Head of caudate nucleus (tissue), 42 donors: ENCODE measurements around the gene ALDH16A1.
"Not testable (repeated sequence)": the region's sequence is repeated elsewhere in the genome, so short reads cannot be mapped to it uniquely, and the experiment has no call there.

Experiments
- DNase-seq, 42 donors: peaks; one replicate each; pipeline versions ENCODE4 v3.0.0 to v3.0.0-alpha.2; 2020 to 2021; ENCODE audit warnings: mixed read lengths in 7 of 42
- intact Hi-C: fragments of 100-400 bp; cut with DNase I; formaldehyde crosslinking; loops from one replicate; pipeline ENCODE4 v1.15.0; 2022

The ALDH16A1 gene

GRCh38 chr19:49436381-49437017, 16.5 kb upstream of the ALDH16A1 start:
- intact Hi-C loops: no loop called here
- no peak for DNase-seq

- DNase-seq: no peak
- intact Hi-C loops: no loop called here
Measured at GRCh38 chr19:49437231-49437630, 15.8 kb upstream of the ALDH16A1 start.

- no peak for DNase-seq
- intact Hi-C loops: no loop called here
Measured at GRCh38 chr19:49438261-49438660, 14.8 kb upstream of the ALDH16A1 start.

GRCh38 chr19:49439836-49440235, 13.2 kb upstream of the ALDH16A1 start:
- intact Hi-C loops: loop anchor here (5.0 to 10.0 kb wide), 2 partner anchors 48 to 215 kb away; no protein-coding TSS in a partner anchor
- DNase-seq: no peak

GRCh38 chr19:49440439-49441209, 12.4 kb upstream of the ALDH16A1 start:
- DNase-seq: no peak
- intact Hi-C loops: loop anchor here (5.0 to 10.0 kb wide), 2 partner anchors 48 to 216 kb away; no protein-coding TSS in a partner anchor

GRCh38 chr19:49441210-49441959, 11.6 kb upstream of the ALDH16A1 start, which contains the start of gene SLC17A7:
Gene SLC17A7 (minus strand): TSS chr19:49441527. CDS start chr19:49441379, 148 bp downstream.
- no peak for DNase-seq
- intact Hi-C loops: loop anchor here (5.0 to 10.0 kb wide), 2 partner anchors 49 to 217 kb away; no protein-coding TSS in a partner anchor

GRCh38 chr19:49441960-49442350, 11.1 kb upstream of the ALDH16A1 start:
- intact Hi-C loops: loop anchor here (5.0 to 10.0 kb wide), 2 partner anchors 50 to 217 kb away; no protein-coding TSS in a partner anchor
- no peak for DNase-seq

- no peak for DNase-seq
- intact Hi-C loops: loop anchor here (5.0 to 10.0 kb wide), 2 partner anchors 50 to 218 kb away; no protein-coding TSS in a partner anchor
Measured at GRCh38 chr19:49442354-49442753, 10.7 kb upstream of the ALDH16A1 start.

GRCh38 chr19:49442771-49443365, 10.2 kb upstream of the ALDH16A1 start:
- intact Hi-C loops: loop anchor here (5.0 to 10.0 kb wide), 2 partner anchors 51 to 218 kb away; no protein-coding TSS in a partner anchor
- peak in 38 of 42 donors; percentile 8 to 70 (median 32) for DNase-seq

GRCh38 chr19:49443366-49444099, 9.5 kb upstream of the ALDH16A1 start:
- intact Hi-C loops: loop anchor here (5.0 to 10.0 kb wide), 2 partner anchors 51 to 219 kb away; no protein-coding TSS in a partner anchor
- peak; percentile 90 to 98 (median 95) for DNase-seq

GRCh38 chr19:49444100-49444700, 8.8 kb upstream of the ALDH16A1 start:
- intact Hi-C loops: loop anchor here (5.0 to 10.0 kb wide), 2 partner anchors 52 to 219 kb away; no protein-coding TSS in a partner anchor
- not testable (repeated sequence) for DNase-seq

GRCh38 chr19:49445997-49446396, 7.0 kb upstream of the ALDH16A1 start:
- DNase-seq: no peak
- intact Hi-C loops: loop anchor here (10.0 kb wide), 1 partner anchor 221 kb away; no protein-coding TSS in a partner anchor

GRCh38 chr19:49447485-49448431, 5.3 kb upstream of the ALDH16A1 start:
- DNase-seq: peak in 1 of 42 donors; percentile 9
- intact Hi-C loops: loop anchor here (10.0 kb wide), 1 partner anchor 223 kb away; no protein-coding TSS in a partner anchor

- intact Hi-C loops: loop anchor here (10.0 kb wide), 1 partner anchor 224 kb away; no protein-coding TSS in a partner anchor
- DNase-seq: no peak
Measured at GRCh38 chr19:49448432-49448786, 4.6 kb upstream of the ALDH16A1 start.

- intact Hi-C loops: no loop called here
Measured at GRCh38 chr19:49450405-49450804, 2.6 kb upstream of the ALDH16A1 start.

GRCh38 chr19:49451430-49452181, 1.4 kb upstream of the ALDH16A1 start, which contains the start of gene PIH1D1:
Gene PIH1D1 (minus strand): TSS chr19:49451814. CDS start chr19:49451574, 240 bp downstream.
- DNase-seq: peak; percentile 86 to 99 (median 97)
- intact Hi-C loops: no loop called here

More at GRCh38 chr19:49450405-49450804, 2.6 kb upstream of the ALDH16A1 start:
- DNase-seq: no peak
